ENCODE measurements around the gene TOMM34. TPM values are rescaled to one million over a fixed set of nuclear protein-coding genes. Genes with fewer than 3 reads are reported as not detected.

TOMM34 gene
- total RNA-seq, 1 donor from 2014 or later: 16.2 TPM

DNA sequence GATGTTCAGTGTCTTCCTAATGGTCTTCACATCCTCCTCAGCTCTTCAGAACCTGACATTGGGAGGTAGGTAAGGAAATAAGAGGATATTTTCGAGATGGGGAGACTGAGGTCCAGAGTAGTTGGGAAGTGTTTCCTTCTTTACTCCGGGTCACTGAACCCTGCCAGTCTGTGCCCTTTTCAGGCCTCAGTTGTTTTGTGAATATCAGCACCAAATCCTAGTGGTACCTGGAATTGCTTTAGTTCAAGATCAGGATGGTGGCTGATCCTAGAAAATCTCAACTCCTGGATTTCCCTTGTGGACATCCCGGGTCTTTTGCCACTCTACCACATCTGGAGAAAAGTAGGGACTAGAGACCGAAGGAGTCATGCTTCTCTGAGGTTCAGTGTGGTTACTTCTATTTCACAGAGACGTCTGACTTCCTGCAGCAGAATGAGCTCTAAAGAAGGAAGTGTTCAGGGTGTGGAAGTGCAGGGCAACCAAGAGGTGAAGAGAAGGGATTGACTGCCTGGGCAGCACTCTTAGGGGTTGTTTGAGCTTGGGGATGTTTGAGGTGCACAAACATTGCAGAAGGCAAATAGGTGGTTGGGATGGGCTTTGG lies 7.1 kb upstream of the TOMM34 start:
- intact Hi-C loops (cut with DNase I): no loop called here
- DNase-seq (ENCODE audit: extremely low spot score in 2 of 2): no peak
- no peaks in the 10 kb centered on the region for H3K27me3 ChIP-seq
- TF ChIP-seq POLR2AphosphoS5 (IDR thresholded peaks at IDR 0.05; ENCODE audit: insufficient read depth in 1 of 2, low read depth in 1 of 2) (no peak), POLR2A (IDR thresholded peaks at IDR 0.05) (no peak)
- TF ChIP-seq, protein P1, sequence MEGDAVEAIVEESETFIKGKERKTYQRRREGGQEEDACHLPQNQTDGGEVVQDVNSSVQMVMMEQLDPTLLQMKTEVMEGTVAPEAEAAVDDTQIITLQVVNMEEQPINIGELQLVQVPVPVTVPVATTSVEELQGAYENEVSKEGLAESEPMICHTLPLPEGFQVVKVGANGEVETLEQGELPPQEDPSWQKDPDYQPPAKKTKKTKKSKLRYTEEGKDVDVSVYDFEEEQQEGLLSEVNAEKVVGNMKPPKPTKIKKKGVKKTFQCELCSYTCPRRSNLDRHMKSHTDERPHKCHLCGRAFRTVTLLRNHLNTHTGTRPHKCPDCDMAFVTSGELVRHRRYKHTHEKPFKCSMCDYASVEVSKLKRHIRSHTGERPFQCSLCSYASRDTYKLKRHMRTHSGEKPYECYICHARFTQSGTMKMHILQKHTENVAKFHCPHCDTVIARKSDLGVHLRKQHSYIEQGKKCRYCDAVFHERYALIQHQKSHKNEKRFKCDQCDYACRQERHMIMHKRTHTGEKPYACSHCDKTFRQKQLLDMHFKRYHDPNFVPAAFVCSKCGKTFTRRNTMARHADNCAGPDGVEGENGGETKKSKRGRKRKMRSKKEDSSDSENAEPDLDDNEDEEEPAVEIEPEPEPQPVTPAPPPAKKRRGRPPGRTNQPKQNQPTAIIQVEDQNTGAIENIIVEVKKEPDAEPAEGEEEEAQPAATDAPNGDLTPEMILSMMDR (IDR thresholded peaks at IDR 0.05): no peak
- H3K9me3 ChIP-seq: no peaks in the 10 kb centered on the region
- peak overlapping the region; percentile 75 to 79 for H3K4me3 ChIP-seq
- H3K36me3 ChIP-seq: no peaks in the 10 kb centered on the region
- peak overlapping the region; percentile 83 for H3K27ac ChIP-seq
- H3K4me1 ChIP-seq: peaks cover 37% of the 10 kb centered on the region

DNA sequence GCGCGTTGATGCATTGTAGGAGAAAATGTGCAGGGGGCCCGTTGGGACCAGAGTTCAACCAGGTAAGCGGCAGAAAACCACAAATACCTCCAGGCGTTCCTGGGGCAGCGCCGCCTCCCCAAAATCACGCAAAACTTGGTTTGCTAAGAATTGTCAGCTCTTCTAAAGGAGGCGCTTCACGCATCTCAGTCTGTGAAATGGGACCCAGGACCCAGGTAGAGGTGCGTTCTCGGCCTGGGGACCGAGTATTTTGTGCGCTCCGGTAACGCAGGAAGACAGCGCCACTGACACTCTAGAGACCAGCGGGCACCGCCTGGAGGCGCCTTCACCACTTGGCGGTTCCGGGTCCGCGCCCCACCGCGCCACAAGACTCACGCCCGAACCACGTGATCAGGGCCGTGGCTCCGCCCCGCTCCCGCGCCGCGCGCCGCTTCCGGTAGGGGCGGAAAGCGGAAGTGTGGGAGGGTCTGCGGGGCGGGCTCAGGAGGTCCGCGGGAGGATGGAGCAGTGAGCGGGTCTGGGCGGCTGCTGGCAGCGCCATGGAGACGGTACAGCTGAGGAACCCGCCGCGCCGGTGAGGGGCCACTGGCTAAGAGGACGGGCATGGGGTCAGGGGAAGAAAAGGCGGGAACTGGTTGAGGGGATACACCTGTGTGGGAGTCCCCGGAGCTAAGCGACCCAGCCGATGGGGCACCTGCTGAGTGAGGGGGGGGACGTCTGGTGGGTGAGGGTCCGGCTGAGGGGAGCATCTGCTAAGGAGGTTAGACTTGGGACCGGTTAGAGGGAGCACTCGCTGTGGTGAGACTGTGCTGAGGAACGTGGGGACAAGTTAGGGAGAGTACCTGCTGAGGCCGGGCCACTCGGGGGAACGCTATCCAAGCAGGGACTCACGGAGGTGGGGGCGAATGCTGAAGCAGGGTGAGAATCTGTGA lies 6.1 kb upstream of the TOMM34 start, which contains the start of gene STK4:
Gene STK4 (plus strand): TSS at position 483 of the 932 bp plus-strand sequence. CDS start 57 bp downstream, at position 540.
- peaks cover 37% of the 10 kb centered on the region for H3K4me1 ChIP-seq

DNA sequence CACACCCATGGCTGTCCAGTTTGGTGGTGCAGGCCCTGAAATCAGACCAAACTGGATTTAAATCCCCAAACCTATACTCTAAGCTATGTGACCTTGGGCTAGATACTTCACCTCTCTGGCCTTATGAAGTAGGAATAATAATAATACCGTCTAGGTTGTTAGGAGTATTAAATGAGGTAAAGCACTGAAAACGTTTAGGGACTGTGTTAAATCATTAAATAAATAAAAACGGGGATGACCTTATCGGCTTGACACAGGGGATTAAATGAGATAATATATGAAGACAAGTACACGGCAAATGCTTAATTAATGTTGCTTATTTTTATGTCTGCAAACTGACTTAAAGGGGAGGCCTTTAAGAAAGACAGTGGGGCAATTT lies 5.4 kb upstream of the TOMM34 start:
- H3K27ac ChIP-seq: peak overlapping the region; percentile 83
- DNase-seq (ENCODE audit: extremely low spot score in 2 of 2): no peak
- intact Hi-C loops (cut with DNase I): no loop called here
- TF ChIP-seq POLR2AphosphoS5 (IDR thresholded peaks at IDR 0.05; ENCODE audit: insufficient read depth in 1 of 2, low read depth in 1 of 2) (no peak), POLR2A (IDR thresholded peaks at IDR 0.05) (no peak)
- TF ChIP-seq, protein P1 (IDR thresholded peaks at IDR 0.05): no peak
- H3K27me3 ChIP-seq: no peaks in the 10 kb centered on the region
- H3K9me3 ChIP-seq: no peaks in the 10 kb centered on the region
- H3K4me3 ChIP-seq: peak overlapping the region; percentile 75 to 79
- peaks cover 39% of the 10 kb centered on the region for H3K4me1 ChIP-seq
- H3K36me3 ChIP-seq: no peaks in the 10 kb centered on the region

More for the DNA sequence above, 6.1 kb upstream of the TOMM34 start, which contains the start of gene STK4:
- Histone ChIP-seq H3K27me3 (no peaks in the 10 kb centered on the region), H3K4me3 (peak within 1 kb of the TSS; percentile 75 to 79), H3K9me3 (no peaks in the 10 kb centered on the region), H3K36me3 (no peaks in the 10 kb centered on the region), H3K27ac (peak within 1 kb of the TSS; percentile 83)
- intact Hi-C loops (cut with DNase I): no loop called here
- TF ChIP-seq, protein P1 (IDR thresholded peaks at IDR 0.05): peak; percentile 46 to 59 (median 50)
- TF ChIP-seq POLR2A (IDR thresholded peaks at IDR 0.05) (peak in 1 of 2 donors; percentile 78), POLR2AphosphoS5 (IDR thresholded peaks at IDR 0.05; ENCODE audit: insufficient read depth in 1 of 2, low read depth in 1 of 2) (peak; percentile 97 to 98)
- DNase-seq (ENCODE audit: extremely low spot score in 2 of 2): peak; percentile 93 to 98

DNA sequence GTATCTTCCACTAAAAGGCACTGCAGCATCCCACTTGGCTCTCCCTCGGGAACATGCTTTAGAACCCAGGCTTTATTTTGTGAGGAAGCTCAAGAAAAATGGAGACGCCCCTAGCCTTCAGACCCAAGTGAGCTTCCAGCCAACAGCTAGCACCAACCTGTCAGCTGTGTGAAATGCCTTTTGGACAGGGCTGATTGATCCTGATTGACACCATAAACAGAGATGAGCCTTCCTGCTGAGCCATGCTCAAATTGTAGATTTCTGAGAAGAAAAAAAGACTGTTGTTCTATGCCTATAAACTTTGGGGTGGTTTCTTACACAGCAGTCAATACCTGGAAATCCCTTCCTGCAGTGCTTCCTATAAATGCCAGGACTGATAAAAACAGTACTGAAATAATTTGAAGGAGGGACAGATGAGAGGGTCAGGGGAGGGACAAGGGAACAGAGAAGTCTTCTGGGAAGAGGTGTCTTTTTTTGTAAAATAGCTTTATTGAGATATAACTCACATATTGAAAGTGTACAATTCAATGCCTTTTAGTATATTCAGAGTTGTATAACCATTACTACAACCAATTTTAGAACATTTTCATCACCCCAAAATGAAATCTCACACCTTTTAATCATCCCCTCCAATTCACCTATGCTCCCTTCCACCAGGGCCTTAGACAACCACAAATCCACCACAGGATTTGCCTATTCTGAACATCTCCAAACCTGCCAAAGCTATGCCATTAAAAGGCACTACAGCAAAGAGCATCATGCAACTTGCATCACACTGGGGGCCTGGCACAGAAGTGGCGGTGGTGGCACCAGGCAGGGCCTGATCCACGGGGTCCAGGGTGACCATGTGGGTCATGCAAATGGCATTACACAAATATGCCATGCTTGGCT lies 3.4 kb upstream of the TOMM34 start:
- H3K4me1 ChIP-seq: peaks cover 43% of the 10 kb centered on the region
- H3K9me3 ChIP-seq: no peaks in the 10 kb centered on the region
- TF ChIP-seq, protein P1 (IDR thresholded peaks at IDR 0.05): no peak
- TF ChIP-seq POLR2AphosphoS5 (IDR thresholded peaks at IDR 0.05; ENCODE audit: insufficient read depth in 1 of 2, low read depth in 1 of 2): no peak
- TF ChIP-seq POLR2A (IDR thresholded peaks at IDR 0.05): no peak
- no peak overlapping the region for H3K27ac ChIP-seq
- H3K36me3 ChIP-seq: no peaks in the 10 kb centered on the region
- DNase-seq (ENCODE audit: extremely low spot score in 2 of 2): no peak
- H3K4me3 ChIP-seq: no peak overlapping the region
- H3K27me3 ChIP-seq: no peaks in the 10 kb centered on the region
- intact Hi-C loops (cut with DNase I): no loop called here
